Chondrocyte (in vitro differentiated cells): Measurements from ENCODE around the gene CAMKMT. TPM values are rescaled to one million over a fixed set of nuclear protein-coding genes. Genes with fewer than 3 reads are reported as not detected.
A peak's percentile ranks its signal among the peaks of the same experiment; 100 is the strongest.

Experiments
- DNase-seq: peaks from one replicate; pipeline ENCODE4 v3.0.0; 2021; ENCODE audit warnings: mixed read lengths, low spot score
- H3K27ac Mint-ChIP-seq: one replicate; pipeline ENCODE4 v1.8.0; 2021; ENCODE audit warnings: mild to moderate bottlenecking, moderate library complexity, mixed read lengths; ENCODE audit not compliant: unreplicated experiment
- H3K27me3 Mint-ChIP-seq: 2 replicates; pipeline ENCODE4 v1.8.0; 2021; ENCODE audit warnings: low read depth, mixed read lengths
- H3K36me3 Mint-ChIP-seq: 2 replicates; pipeline ENCODE4 v1.8.0; 2021; ENCODE audit warnings: low read depth, mixed read lengths
- H3K4me1 Mint-ChIP-seq: 2 replicates; pipeline ENCODE4 v1.8.0; 2021; ENCODE audit warnings: low read depth, mild to moderate bottlenecking, mixed read lengths
- H3K4me3 Mint-ChIP-seq: one replicate; pipeline ENCODE4 v1.8.0; 2021; ENCODE audit warnings: mild to moderate bottlenecking, moderate library complexity, mixed read lengths; ENCODE audit not compliant: unreplicated experiment
- H3K9me3 Mint-ChIP-seq: 2 replicates; pipeline ENCODE4 v1.8.0; 2021; ENCODE audit warnings: low read depth, mixed read lengths
- total RNA-seq: library from RNA; stranded (reverse); gene quantifications from 3 replicates; pipeline ENCODE4 v1.2.1, GENCODE V29; 2021
- TF ChIP-seq, protein P1 (sequence below): fragments of 200-600 bp; sonication (generic); IDR thresholded peaks from 2 replicates; pipeline ENCODE4 v1.5.0; 2021; ENCODE audit warnings: antibody characterized with exemption, mild to moderate bottlenecking, moderate library complexity

CAMKMT gene
- total RNA-seq, 1 donor from 2014 or later: 6.5 TPM

DNA sequence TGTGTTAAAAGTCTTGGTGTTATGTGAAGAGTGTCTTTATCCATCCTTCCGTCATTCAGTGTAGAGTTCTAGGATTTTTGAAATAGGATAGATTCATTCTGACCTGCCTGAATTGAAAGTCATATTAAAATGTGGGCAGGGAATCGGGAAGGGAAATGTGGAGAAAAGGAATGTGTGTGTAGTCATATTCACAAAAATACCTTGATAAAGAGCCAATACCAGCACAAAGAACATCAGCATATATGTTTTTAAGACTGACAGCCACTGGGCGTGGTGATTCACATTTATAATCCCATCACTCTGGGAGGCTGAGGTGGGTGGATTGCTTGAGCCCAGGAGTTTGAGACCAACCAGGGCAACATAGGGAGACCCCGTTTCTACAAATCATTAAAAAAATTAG, 188.1 kb downstream of the CAMKMT start:
- H3K9me3 Mint-ChIP-seq: no peaks in the 10 kb centered on the region
- peak overlapping the region; percentile 5 for H3K27ac Mint-ChIP-seq
- H3K36me3 Mint-ChIP-seq: no peaks in the 10 kb centered on the region
- no peaks in the 10 kb centered on the region for H3K27me3 Mint-ChIP-seq
- no peak for DNase-seq
- TF ChIP-seq, protein P1, sequence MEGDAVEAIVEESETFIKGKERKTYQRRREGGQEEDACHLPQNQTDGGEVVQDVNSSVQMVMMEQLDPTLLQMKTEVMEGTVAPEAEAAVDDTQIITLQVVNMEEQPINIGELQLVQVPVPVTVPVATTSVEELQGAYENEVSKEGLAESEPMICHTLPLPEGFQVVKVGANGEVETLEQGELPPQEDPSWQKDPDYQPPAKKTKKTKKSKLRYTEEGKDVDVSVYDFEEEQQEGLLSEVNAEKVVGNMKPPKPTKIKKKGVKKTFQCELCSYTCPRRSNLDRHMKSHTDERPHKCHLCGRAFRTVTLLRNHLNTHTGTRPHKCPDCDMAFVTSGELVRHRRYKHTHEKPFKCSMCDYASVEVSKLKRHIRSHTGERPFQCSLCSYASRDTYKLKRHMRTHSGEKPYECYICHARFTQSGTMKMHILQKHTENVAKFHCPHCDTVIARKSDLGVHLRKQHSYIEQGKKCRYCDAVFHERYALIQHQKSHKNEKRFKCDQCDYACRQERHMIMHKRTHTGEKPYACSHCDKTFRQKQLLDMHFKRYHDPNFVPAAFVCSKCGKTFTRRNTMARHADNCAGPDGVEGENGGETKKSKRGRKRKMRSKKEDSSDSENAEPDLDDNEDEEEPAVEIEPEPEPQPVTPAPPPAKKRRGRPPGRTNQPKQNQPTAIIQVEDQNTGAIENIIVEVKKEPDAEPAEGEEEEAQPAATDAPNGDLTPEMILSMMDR: no peak
- no peak overlapping the region for H3K4me3 Mint-ChIP-seq
- peaks cover 38% of the 10 kb centered on the region for H3K4me1 Mint-ChIP-seq

DNA sequence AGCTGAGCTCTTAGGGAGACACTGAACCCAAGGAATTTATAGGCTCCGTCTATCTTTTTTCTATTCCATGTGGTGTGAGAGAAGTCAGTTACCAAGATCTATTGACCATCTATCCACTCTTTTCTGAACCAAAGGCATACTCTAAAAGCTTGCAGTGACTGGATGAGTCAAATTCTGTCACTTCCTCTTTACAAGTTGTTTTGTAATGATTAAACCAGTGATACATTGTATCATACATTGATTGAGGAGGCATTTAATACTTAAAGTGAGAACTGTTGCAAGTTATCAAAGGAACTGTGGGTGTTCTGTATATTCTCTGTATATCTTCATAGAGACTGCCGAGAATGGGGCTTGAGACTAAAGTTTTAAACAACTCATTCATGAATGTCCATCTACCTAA, 188.8 kb downstream of the CAMKMT start:
- Mint-ChIP-seq H3K36me3 (no peaks in the 10 kb centered on the region), H3K27me3 (no peaks in the 10 kb centered on the region), H3K9me3 (no peaks in the 10 kb centered on the region), H3K4me1 (peaks cover 32% of the 10 kb centered on the region), H3K4me3 (no peak overlapping the region), H3K27ac (no peak overlapping the region)
- DNase-seq: no peak
- TF ChIP-seq, protein P1: no peak

DNA sequence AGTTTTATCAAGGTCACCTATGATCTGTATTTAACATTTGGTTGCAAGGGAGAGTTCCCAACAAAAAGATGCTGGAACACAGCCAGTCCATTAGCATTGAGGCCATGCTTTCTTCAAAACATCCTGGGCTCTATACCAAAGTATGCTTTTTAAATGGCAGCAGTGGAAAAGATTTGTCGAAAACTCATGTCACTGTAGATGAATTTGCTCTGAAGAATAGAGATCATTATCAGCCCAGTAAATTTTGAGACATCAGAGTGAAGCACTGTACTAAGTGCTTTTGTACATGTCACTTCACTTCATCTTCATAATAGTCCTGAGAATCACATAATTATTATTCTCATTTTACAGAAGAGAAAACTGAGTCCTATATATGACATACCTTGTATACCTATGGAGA, 189.8 kb downstream of the CAMKMT start:
- H3K4me1 Mint-ChIP-seq: peaks cover 30% of the 10 kb centered on the region
- DNase-seq: no peak
- no peak overlapping the region for H3K4me3 Mint-ChIP-seq
- no peaks in the 10 kb centered on the region for H3K27me3 Mint-ChIP-seq
- H3K27ac Mint-ChIP-seq: no peak overlapping the region
- H3K36me3 Mint-ChIP-seq: no peaks in the 10 kb centered on the region
- H3K9me3 Mint-ChIP-seq: no peaks in the 10 kb centered on the region
- TF ChIP-seq, protein P1: no peak

DNA sequence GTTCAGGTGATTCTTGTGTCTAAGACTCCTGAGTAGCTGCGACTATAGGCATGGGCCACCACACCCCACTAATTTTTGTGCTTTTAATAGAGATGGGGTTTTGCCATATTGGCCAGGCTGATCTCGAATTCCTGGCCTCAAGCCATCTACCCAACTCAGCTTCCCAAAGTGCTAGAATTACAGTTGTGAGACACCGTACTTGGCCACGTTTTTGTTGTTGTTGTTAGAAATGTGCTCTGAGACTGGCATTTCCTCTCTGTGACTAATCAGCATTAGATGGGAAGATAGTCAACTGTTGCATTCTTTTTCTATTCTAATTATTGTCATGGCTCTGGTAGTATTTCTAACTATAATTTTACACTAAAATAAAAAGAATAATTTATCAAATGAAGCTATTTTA, 191.7 kb downstream of the CAMKMT start:
- Mint-ChIP-seq H3K4me3 (no peak overlapping the region), H3K9me3 (no peaks in the 10 kb centered on the region), H3K27me3 (no peaks in the 10 kb centered on the region), H3K4me1 (peaks cover 30% of the 10 kb centered on the region), H3K36me3 (no peaks in the 10 kb centered on the region), H3K27ac (no peak overlapping the region)
- TF ChIP-seq, protein P1: no peak
- no peak for DNase-seq

DNA sequence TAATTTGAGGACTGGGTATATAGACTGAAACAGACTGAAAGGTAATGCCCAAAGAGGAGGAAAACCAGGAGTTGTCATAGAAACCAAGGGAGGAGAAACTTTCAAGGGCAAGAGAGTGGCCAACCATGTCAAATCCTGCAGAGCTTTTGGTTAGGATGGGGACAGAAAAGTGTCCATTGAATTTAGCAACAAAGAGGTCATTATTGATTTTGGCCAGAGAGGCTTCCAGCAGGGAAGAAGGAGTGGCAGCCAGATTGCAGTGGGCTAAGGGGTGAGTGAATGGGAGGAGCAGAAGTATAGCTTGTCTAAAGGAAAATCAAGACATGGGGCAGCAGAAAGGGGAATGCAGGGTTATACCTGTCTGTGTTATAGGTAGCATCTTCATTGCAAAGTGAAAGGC, 194.0 kb downstream of the CAMKMT start:
- Mint-ChIP-seq H3K9me3 (no peaks in the 10 kb centered on the region), H3K27ac (no peak overlapping the region), H3K27me3 (no peaks in the 10 kb centered on the region), H3K36me3 (no peaks in the 10 kb centered on the region), H3K4me1 (peaks cover 12% of the 10 kb centered on the region), H3K4me3 (no peak overlapping the region)
- TF ChIP-seq, protein P1: no peak
- no peak for DNase-seq
